Stimulated activated CD8-positive, alpha-beta memory T cell treated with anti-CD3 and anti-CD28 coated beads, Interleukin-7, amount 100 ng/mL, for 24 hours (primary cell): ENCODE results near the gene TRAIP.
"Not testable (repeated sequence)": the region's sequence is repeated elsewhere in the genome, so short reads cannot be mapped to it uniquely, and the experiment has no call there.

Experiments used
- DNase-seq: peaks from one replicate; pipeline ENCODE4 v3.0.0-alpha.2; 2020; ENCODE audit warnings: low read depth

Gene TRAIP

DNA sequence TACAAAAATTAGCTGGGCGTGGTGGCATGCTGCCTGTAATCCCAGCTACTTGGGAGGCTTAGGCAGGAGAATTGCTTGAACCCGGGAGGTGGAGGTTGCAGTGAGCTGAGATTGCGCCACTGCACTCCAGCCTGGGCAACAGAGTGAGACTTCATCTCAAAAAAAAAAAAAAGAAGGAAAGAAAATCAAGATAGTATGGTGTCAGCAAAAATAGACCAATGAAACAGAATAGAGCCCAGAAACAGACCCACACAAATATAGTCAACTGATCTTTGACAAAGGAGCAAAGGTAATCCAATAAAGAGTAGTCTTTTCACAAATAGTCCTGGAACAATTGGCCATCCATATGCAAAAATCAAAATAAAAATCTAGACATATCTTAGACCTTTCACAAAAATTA lies 33.2 kb downstream of the TRAIP start:
- DNase-seq = not testable (repeated sequence)

DNA sequence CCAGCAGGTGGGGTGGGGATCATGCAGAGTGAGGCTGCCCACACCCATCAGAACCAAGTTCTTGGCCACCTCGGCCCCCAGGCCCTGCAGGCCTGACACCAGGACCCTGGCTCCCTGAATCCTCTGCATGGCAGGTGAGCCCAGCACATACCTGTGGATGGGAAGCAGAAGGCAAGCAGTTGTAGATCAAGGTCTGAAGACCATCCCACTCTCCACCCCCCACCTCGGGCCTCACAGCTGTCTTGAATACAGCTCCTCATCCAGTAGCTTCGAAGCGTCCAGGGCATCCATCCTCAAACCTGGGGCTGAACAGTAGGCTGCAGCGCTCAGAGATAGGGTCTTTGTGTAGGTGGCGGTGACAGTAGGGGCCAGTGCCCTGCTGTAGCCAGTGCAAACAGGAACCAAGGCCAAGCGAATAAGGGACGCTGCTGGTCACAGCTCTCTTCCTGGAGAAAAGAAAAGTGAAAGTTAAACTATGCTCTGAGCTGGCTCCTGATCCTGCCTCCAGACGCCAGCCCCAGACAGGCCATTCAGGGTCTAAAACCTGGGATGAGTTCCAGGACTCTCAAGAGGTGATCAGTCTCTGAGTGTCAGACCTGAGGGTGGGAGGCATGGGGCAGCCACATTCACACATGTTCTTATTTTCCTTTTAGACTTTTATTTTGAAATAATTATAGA lies 42.7 kb downstream of the TRAIP start, which contains the start of gene UBA7:
Gene UBA7, minus strand, starts transcription at position 457 of the 678 bp plus-strand sequence. Its CDS starts 166 bp downstream, at position 291.
- no peak for DNase-seq

DNA sequence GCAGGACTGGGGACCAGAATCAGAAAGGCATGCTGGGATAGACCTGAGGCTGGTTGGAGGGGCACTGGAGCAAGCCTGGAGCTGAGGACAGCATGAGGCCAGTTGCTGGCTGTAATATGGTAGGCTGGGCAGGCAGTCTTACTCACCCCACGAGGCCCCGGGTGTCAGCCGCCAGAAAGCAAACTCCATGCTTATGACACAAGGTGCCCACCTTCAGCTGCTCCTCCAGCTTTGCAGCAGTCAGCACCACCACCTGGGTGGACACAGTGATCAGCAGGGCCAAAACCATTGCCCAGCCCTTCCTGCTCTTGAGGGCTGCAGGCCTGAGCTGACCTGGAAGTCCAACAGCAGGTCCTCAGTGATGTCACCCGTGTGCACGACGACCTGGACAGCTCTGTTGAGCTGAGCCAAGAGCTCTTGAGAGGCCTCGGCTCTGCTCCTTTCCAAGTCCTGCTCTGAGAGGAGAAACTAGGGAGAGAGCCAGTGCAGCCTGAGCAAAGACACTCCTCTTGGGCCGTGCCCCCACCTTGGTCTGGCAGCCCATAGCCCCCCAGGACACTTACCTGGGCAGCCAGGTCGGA lies 43.4 kb downstream of the TRAIP start:
- no peak for DNase-seq

- DNase-seq = no peak
These were observed 48.8 kb downstream of the TRAIP start for GRCh38 chr3:49807431-49808114.

- DNase-seq = no peak
These were observed 49.5 kb downstream of the TRAIP start for GRCh38 chr3:49806850-49807249.

GRCh38 chr3:49805897-49806701 lies 50.3 kb downstream of the TRAIP start:
- DNase-seq = no peak

DNA sequence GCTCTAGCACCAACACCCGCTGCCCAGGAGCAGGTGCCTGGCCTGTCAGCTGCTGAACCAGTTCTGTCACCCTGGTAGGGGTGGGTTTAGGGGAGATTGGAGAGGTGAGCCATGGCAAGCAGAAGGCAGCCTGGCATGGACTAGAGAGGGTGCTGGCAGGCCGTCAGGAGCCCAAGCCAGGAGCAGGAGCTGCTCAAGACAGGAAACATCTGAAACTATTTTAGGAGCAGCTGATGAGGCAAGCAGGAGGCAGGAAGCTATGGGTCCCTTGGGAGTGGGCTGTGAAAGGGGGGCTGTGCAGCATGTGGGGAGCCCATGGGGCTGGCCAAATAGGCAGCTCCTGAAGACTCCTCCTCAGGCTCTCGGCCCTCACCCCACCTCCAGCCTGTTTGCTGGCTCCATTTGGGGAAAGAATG lies 51.0 kb downstream of the TRAIP start:
- no peak for DNase-seq

DNA sequence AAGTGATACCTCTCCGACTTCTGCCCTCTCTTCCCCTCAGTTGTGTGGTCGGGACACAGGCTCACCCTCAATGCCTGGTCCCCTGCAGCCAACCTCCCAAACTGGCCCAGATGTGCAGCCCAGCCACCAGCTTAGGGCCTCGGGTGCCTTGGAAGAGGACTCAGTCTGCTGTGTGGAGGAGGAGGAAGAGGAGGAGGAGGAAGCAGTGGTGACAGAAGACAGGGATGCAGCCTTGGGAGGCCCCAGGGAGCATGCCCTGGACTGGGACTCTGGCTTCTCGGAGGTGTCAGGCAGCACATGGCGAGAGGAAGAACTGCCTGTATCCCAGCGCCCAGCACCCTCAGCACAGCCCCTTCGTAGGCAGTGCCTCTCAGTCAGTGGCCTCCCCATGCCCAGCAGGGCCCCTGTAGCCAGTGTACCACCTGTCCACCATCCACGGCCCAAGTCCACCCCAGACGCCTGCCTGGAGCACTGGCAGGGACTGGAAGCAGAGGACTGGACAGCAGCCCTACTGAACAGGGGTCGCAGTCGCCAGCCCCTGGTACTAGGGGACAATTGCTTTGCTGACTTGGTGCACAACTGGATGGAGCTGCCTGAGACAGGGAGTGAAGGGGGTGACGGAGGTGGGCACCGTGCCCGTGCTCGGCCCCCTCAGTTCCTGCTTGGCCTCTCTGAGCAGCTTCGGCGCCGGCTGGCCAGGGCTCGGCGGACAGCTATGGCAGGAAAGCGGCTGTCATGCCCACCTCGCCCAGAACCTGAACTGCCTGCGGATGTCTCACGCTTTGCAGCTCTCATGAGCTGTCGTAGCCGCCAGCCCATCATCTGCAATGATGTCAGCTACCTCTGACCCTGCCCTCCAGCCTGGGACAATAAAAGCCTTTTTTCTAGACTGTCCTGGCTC lies 52.0 kb downstream of the TRAIP start:
- no peak for DNase-seq

GRCh38 chr3:49803465-49804140 lies 52.8 kb downstream of the TRAIP start:
- DNase-seq = no peak

DNA sequence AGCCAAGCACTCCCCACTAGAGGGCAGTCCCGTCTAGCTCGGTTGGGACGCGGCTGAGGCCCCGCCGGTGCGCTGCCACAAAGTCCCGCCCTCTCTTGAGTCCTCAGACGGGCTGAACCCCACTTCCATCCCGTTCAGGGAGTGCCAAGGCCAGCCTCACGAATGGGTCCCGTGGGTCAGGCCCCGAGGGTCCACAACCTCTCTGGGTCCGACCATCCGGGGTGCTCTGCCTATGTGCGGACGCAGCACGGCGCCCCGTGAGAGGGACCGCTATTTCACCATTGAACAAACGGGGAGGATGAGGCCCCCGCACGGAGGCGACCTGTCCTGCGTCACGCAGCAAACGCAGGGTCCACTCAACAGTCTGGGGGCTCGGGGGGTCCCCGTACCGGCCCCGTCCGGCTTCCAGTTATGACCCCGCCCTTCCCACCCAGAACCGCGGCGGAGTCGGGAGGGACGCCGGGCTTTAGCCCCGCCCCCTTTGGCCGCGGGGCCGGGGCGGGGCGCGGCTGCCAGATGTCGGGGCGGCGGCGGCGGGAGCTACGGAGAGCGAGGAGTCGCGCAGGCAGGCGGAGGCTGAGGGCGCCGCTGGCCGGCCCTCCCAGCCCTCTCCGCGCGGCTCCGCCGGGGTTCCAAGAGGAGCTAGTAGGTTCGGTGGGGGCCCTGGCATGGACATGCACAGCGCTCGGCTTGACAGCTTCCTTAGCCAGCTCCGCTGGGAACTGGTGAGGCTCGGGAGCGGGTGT lies 53.5 kb downstream of the TRAIP start, which contains the start of gene INKA1:
Gene INKA1, plus strand, starts transcription at position 543 of the 746 bp plus-strand sequence. Its CDS starts 132 bp downstream, at position 675.
- DNase-seq = peak; percentile 76

DNA sequence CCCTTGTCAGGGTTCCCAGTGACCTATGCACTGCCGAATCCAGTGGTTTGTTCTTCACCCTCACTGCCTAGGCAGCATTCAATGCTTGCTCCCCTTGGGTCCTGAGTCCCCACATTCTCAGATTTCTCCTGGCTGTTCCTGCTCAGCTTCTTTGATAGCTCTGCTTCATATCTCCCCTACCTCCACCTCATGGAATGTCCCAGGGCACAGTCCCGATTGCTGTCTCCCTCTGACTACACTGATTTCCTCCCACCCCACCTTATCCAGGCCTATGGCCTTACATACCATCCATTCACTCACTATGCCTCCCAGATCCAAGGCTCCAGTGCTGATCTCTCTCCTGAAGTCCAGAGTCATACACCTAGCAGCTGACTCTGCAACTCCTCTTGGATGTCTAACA lies 55.2 kb downstream of the TRAIP start:
- DNase-seq = no peak

- no peak for DNase-seq
These were observed 56.6 kb downstream of the TRAIP start, which contains the start of gene CDHR4 for GRCh38 chr3:49799761-49800160. CDHR4 (minus strand) TSS chr3:49799873; CDS start chr3:49799812, 61 bp downstream.

DNA sequence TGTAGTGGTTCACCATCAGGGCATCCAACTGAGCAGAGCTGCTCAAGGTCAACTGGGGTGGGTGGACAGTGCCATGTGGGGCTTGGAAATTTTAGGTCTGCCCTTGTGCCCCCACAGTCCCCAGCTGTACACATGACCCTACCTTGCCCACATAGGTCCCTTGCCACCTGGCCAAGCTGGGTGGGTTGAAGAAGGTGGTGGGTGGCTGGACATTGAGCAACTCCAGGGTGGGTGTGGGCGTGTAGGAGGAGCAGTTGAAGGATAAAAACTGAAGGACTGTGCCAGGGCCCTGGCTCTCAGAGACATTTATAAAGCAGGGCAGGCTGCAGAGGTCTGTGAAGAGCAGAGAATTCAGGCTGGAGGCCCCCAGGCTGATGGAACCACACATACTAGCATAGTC lies 57.3 kb downstream of the TRAIP start:
- no peak for DNase-seq

- no peak for DNase-seq
These were observed 61.1 kb downstream of the TRAIP start for GRCh38 chr3:49794926-49795905.

DNA sequence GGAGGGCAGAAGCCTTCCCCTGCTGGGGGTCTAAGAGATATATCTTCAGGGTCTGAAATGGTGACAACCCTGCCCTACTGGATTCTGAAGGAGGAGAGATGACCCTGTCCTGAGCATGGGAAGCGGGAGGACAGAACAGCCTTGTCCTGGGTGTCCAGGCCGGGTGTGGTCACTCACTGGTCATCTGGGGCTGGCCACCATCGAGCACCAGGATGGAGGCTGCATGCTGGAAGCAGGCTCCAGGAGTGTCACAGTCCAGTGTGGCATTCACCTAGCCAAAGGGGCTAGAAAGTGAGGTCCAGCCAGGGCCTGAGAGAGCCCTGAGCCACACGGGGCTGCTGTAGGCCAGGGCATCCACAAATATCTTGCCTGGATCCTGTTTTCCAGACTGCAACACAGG lies 61.9 kb downstream of the TRAIP start:
- no peak for DNase-seq

DNA sequence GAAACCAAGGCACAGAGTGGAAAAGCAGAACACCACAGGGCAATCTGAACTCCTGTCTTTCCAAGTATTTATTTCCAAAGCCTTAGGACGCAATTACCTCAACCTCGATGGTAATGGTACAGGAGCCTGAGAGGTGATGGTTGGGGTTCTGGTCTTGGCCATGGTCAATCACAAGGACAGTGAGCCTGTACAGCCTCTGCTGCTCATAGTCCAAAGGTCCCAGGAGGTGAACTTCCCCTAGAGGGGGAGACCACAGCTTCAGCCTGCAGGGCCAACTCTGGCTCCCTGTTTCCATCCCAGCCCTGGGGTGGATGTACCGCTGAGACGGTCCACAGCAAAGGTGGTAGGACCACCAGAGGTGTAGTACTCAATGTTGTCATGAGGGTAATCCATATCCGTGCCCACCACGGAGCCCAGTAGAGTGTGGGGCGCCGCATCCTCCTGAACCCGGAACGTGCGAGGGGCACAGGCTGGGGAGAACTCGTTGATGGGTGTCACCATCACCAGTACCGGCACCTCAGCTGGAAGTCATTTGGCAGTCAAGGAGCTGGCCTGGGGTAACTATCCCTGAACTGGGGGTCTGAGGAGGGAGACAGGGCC lies 62.8 kb downstream of the TRAIP start:
- no peak for DNase-seq

DNA sequence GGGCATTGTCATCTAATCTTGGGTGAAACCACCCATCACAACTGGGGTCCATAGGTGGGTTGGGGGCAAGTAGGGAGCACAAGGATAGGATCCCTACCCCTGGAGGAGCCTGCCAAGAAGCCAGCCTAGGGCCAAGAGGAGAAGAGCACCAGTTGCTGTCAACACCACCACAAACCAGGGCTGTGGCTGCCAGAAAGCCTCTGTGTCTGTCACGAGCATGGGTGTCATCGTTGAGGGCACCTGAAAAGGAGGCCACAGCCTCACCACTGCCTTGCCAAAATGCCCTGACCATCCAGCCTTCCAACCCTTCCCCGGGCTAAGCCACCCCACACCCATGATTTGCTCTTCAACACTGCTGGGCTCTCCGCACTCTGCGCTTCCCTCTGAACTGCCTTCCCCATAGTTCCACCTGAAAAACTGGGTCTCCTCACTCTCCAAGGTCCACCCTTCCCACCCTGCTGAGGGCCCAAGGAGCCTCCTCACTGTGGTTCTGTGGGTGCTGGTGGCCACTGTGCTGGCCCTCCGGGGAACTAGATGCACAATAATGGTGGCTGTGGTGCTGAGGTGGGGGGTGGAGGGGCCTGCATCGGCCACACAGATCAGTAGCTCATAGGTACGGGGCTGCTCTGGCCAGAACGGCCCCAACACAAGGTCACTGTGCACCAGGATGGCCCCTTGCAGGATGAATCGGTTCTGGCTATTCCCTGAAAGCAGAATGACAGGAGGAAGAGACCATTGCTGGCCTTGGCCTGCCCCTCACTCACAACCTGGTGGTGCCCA lies 63.8 kb downstream of the TRAIP start:
- DNase-seq = no peak
